GM18520 (cell line): ENCODE data around the gene RCBTB2.

ENCODE experiments used
- ATAC-seq: cut with Tn5 transposase; IDR thresholded peaks from one replicate; pipeline ENCODE4 v1.9.1; 2021; ENCODE audit not compliant: unreplicated experiment

The RCBTB2 gene

DNA sequence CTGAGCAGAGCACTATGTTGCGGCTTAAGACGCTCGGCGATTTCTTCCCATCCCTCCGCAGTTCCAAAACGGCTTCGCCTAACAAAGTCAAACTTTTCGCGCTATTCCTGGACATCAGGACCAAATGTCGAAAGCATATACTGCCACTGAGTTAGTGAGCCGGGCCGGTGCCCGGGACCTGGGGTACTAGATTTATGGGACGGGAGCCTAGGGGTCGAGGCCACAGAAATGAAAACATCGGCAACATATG, 699 bp downstream of the RCBTB2 start:
- peak; percentile 0 for ATAC-seq

DNA sequence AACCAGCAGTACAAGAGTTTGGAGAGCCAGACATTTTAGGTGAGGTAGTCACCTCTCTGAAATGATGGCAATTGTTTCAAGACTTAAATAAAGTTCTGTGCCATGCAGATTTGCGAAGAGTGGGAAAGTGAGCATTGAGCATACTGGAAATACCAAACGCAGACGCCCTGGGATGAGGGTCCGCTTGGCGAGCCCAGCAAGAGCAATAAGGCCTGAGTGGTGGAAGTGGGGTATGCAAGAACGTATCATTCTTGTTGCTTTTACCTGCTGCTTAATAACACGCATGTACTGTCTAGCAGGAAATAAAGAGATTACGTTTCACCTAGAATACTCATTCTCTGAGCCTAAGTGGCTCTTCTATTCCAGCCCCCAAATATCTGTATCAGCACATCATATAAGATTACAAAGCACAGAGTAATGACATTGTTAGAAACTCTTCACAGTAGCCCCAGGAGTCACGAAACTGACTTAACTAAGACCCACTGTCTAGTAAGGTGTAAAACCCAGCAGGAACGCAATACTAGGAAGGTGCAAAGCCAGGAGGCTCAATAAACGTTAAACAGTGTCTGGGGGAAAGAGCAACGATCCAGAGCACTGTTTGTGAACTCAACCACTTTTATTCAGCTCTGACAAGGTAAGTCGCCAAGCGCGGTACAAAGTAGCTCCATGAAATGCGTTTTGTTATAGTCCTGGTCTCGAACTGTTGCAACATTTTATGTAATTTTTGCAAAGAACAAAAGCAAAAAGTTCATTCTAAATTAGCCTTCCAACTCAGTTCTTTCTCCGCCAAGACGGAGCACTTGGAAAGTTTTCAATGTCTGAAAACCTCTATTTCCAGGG, 1.2 kb downstream of the RCBTB2 start:
- no peak for ATAC-seq

DNA sequence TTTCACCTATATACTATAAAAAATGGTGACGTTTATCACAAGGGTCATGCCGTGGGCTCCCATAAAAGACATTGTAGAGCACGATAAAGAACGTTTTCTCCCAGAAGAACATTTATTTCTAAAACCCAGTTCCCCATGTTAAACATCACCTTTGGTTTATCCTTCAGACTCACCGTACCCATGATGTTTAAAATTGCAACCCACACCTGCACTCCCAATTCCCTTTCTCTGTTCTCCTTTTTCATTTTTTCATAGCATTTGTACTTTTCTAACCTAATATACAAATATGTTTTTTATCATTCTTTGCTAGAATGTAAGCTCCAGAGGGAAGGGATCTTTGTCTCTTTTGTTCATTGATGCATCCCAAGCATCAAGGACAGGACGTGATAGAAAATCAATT, 2.0 kb downstream of the RCBTB2 start:
- no peak for ATAC-seq

DNA sequence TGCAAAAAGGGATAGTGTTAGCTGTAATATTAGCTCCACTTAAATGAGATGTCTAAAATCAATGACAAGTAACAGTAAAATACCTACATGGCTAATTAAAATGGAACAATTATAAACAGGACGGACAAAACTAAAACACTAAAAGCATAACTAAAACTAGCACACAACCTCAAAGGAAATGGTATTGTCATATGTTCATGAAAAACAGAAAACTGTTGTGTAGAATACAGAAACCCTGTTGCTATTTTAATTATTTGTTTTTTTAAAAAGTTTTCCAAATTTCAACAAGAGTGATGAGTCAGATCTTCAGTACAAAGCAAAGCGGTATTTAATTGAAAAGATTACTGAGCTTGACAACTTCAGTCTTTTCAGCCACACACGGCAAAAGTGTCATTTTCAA, 4.2 kb downstream of the RCBTB2 start:
- ATAC-seq = no peak

DNA sequence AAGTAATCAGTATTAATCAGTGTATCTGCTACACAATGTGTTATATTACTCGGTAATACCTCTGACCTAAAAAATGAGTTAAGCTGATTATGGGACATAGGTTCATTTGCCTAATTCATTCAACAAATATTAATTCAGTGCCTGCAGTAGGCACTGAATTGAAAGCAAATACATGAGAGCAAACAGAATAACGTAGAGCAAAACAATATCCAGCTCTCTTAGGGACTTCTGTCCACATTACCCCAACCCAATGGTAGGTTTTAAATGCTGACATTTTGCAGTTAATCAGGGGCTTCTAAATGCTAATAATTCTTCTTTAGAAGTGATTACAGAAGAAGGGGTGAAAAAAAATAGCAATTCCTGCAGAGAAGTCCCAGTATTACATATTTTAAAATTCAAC, 4.9 kb downstream of the RCBTB2 start:
- ATAC-seq = no peak

DNA sequence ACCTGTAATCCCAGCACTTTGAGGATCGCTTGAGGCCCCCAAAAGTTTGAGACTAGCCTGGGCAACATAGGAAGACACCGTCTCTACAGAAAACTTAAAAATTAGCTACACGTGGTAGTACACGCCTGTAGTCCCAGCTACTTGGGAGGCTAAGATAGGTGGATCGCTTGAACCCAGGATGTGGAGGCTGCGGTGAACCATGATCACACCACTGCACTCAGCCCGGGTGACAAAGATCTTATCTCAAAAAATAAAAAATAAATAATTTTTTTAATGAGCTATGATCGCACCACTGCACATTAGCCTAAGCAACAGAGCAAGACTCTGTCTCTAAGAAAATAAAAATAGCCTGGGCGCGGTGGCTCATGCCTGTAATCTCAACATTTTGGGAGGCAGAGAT, 6.6 kb downstream of the RCBTB2 start:
- ATAC-seq = no peak

DNA sequence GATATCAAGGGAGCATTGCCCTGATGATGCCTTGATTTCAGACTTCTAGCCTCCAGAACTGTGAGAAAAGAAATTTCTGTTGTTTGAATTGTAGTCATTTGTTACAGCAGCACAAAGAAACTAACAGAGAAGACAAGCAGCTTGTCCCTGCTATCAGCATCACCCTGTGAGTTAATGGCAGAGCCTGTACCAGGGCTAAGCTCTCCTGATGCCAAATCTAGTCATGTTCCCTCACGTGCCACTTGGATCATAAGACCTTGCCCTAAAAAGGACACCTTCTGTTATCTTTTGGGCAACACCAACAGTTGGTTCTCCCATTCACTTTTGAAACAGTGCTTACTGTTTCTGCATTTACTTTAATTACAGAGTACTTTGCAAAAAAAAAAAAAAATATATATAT, 14.8 kb downstream of the RCBTB2 start:
- ATAC-seq = no peak

DNA sequence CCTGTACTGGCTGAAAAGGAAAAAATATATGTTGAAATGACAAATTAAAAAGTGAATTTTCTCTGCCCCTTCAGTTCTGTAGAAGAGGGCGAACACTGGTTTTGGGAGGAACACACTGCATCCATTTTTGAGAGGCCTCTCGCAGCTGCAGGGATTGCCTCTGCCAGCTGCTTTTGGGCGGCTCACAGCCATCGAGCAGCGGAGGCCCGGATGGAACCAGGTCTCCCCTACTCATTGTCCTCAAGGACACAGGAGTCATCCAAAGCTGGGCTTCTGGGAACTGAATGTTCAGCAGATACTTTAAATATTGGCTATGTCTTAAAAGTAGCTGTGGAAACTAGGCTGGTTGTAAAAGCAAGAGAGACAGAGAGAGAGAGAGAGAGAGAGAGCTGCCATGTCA, 17.1 kb downstream of the RCBTB2 start:
- no peak for ATAC-seq

DNA sequence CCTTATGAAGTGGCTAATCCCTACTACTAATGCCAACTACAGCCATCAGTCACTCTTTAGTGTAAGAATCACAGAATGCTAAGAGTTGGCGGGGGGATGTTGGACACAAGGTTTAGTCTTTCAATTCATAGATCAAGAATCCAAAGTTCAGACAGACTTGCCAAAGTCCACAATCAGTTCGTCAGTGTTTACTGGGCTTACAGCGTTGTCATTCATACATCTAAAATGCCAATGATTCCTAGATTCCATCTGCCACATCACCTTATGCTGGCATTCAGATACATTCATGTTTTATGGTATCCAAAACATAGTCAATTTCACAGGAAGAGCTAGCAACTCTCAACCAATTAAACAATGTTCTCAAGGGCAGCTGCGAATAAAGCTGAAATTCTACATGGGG, 18.1 kb downstream of the RCBTB2 start:
- ATAC-seq = no peak

DNA sequence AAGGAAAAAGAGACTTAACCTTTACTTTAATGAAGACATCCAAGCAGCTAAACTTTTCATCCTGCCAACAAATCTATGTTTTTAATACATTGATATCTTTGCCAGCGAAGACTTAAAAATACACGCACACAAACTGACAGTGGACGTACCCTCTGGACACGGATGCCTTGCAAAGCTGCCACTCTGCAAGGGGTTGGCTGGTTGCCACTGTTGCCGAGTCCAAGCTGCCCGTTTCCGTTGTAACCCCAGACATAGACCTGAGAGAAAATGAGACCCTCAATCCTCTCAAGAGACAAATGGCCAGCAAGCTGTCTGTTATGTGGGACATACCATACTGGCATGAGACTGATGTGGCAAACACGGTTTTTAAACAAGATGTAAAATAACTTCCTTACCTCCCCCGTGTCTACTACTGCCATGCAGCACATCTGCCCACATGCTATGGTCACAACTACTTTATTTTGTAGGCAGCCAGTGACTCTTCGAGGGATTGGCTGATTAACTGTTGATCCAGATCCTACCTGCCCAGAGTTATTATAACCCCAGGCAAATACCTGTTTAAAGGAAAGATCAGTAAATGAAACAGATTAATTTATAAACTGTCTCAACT, 21.2 kb downstream of the RCBTB2 start:
- ATAC-seq = no peak

DNA sequence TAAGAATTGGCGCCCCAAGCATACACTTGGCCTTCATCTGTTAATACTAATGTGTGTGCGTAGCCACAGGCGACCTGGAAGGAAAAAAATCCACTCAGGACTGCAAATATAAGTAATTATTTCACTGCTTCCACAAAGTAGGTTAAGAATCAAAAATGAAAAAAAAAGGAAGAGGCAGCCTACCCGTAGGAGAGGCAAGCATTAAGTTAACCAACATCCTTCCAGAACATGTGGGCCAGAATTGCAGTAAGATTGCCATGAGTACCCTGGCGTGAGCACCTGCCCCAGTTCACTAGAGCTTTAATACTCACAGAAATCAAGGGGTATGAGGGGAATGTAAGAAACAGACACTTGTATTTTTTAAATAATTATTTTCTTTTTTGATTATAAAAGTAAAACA, 22.2 kb downstream of the RCBTB2 start:
- ATAC-seq = no peak

DNA sequence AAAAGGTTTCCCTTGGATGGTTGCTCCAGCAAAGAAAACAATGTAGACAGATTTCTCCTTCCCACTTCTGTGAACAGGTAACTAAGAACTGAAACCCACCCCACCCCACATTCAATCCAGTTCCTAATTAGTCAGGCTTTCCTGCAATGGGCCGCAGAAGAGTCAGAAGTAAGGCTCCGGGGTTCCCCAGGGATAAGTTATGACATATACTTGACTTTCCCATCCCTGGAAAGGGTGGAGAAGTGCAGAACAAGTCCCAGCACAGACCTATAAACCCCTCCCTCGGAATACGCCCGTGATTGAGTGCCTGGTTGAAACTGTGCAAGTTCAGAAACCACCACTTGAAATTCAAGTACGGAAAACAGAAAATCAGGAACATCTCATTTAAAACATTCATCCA, 24.9 kb downstream of the RCBTB2 start:
- no peak for ATAC-seq

DNA sequence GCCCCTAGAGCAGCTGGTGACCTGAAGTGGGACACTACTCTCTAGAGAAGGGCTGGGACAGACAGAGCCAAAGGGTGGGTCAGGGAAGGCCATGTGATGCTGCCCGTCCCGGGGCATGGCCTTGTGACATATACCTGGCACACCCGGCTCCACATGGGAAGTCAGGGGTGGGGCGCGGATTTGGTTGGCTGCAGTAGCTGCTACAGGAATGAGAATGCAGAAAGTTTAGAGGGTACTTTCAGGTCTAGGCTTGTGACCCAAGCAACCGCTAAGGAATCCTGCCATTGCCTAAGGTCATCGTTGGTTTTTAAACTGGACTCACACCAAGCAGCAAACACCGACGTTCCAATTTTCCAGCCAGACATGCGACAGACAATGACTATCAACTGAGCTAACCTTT, 25.9 kb downstream of the RCBTB2 start:
- no peak for ATAC-seq

DNA sequence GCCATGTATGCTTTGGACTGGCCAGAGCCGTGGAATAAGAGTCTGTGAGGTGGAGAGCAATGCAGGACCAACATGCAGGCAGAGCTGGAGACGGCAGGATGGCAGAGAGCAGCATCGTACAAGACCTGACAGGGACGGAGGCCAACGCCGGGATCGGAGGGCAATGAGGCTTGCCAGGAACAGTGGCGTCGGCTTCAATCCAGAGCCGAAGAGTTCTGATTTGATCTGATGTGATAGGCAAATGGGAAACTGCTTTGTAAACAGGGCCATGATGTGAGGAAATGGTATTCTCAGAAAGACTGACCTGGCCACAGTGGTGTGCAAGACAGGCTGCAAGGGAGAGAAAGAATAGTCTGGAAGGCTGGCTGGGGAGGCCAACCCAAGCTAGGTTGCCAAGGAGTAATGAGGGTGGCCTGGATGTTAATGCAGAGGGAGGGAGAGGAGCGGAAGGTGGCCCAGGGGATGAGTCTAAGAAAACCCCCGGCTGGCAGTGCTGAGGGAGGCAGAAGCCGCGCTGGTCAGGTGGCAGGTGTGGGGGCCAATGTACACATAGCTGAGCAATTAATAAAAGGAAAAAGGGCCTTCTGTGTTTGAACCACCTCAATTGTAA, 26.7 kb downstream of the RCBTB2 start:
- ATAC-seq = no peak

DNA sequence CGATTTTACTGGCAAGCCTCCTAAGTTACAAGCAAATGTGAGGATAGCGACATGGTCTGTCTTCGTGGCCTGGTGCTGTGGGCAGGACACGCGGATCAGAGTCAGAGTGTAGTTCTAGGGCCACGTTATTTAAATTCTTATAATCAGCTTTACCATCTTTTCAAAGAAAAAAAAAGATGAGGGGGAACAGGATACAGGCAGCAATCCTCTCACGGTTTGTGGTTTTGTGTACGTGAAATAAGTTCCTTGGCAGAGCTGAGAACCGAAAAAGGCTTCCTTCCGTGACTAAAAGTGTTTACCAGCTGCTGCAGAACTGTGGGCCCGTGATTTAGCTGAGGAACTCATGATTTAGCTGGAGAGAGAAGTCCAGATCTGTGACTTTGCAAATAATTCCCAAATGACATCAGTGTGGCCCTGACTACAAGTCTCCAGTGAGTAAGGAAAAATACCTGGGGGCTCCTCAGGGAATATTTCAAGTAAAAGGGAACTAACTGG, 27.2 kb downstream of the RCBTB2 start:
- peak; percentile 66 for ATAC-seq

DNA sequence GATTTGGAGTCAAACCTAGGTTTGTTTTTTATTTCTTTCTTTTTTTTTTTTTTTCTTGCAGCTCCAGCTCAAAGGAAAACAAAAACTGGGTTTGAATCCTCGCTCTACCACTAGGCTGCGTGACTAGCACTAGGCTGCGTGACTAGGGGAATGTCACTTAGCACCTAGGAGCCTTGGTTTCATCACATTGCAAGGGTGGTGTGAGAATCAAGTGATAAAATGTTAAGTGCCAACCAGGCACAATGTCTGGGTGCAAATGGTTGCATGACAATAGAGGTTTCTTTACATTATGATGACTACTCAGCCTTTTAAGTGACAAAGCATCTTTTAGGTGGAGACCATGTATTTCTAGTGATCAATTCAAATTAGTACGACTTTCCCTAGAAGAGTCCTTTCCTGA, 27.9 kb downstream of the RCBTB2 start:
- peak; percentile 27 for ATAC-seq

DNA sequence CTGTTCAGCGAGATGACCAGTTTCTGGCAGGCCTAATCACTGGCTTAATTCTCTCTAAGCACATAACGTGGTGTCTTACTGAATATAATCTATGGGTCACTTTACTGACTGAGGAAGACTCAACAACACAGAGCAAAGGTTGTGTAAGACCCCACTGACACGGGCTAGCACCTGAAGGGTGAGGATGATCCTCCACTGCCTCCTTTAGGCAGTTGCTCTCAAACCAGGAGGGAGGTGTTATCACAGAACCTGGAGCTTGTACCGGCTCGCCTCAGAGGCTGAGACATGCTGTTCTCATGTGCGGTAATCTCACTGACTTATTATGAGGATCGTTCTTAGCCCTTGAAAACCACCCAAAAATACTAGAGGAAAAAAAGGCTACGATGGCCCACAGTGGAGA, 28.3 kb downstream of the RCBTB2 start:
- ATAC-seq = no peak

DNA sequence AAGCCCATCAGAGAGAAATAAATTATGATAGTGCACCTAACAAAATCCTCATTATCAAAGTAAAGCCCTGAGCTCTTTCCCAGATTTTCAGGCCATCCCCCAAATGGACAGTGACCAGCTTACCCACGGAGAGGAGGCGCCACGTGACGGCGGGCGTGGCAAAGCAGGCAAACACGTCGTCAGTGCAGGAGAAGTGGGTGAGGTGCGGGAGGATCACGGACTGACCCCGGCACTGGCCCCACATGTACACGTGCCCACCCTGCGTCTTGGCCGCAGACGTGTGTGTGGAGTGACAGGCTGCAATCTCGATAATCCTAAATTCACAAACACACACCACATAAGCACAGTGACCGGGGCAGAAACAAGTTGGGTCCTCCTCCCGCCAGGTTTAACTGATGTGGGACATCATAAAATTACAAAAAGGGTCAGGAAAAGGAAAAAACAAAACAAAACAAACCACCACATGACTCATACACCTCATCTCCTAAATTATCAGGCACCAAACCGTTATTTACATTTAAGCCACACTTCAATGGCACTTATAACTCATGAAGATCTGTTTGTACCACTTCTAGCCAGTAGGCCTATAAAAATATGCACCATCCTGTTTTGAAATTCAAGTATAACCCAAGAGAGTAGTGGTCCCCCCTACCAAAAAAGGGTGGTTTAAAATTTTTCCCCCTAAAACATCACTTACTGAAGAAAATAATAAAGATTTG, 30.1 kb downstream of the RCBTB2 start:
- ATAC-seq = no peak

DNA sequence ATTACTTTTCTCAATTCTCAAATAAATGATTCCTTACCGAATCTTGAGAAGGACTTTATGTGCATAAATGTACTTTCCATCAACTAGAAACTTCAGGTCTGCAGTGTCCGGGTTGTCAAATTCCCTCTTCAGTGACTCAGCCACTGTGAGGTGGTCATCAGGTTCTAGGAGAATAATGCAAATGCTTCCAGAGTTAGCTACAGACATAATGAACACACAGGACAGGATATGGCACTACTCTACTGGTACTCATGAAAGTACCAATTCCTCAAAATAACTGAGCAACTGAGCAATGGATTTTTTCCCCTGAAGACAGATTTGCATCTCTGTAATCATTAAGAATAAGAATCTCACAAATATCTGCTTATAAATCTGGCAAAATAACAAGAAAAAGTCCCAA, 31.2 kb downstream of the RCBTB2 start:
- ATAC-seq = no peak

DNA sequence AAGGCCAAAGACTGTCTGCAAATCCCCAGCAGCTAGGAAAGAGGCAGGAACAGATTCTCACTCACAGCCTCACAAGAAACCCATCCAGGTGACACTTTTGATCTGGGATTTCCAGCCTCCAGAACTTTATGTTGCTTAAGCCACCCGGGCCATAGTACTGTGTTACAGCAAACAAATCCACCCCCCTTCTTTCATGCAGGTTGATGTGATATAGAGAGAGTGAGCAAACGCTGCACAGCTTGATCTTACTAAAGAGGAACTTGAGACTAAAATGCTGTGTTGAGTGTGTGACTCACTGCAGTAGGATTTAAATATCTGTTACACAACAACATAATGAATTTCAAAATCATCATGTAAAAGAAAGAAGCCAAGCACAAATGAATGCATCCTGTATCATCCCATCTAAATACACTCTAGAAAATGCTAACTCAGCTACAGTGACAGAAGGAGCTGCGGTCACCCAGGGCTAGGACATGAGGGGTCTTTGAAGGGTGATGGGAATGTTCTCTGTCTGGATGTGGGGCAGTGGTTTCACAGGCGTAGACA, 32.2 kb downstream of the RCBTB2 start:
- no peak for ATAC-seq

DNA sequence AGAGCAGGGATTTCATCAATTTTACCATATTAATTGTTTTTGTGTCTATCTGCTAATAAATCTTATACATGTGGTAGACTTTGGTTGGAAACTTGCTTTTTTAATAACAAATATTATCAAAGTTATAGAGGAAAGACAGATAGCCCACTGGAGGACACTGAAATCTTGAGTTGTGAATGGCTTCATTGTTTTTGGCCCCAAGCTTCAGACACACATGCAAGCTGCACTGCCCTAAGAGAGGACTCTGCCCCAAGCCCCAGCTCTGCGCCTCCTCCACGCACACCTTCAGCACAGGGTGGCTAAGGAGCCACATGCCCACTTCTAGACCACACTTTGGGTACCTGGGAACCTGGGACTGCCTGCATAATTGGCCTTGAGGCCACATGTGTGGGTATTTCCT, 35.2 kb downstream of the RCBTB2 start:
- no peak for ATAC-seq
